ENCODE results near the gene RIMBP2.
"Not testable (repeated sequence)": the region's sequence is repeated elsewhere in the genome, so short reads cannot be mapped to it uniquely, and the experiment has no call there.

GRCh38 chr12:130752037-130752436 is 35.9 kb upstream of the RIMBP2 start:
- not testable (repeated sequence) for TF ChIP-seq CTCF (conservative IDR thresholded peaks at IDR 0.05 in 1 of 2, IDR thresholded peaks at IDR 0.05 in 1 of 2; ENCODE audit: extremely low read depth in 1 of 2, insufficient read depth in 1 of 2, low read depth in 1 of 2, low read length in 2 of 2); EZH2 (IDR thresholded peaks at IDR 0.05; ENCODE audit: borderline replicate concordance, low read length)
